Stimulated activated naive CD4-positive, alpha-beta T cell (primary cell): ENCODE results near the gene C1QB.
"Not testable (repeated sequence)": the region's sequence is repeated elsewhere in the genome, so short reads cannot be mapped to it uniquely, and the experiment has no call there.

Experiments used
- DNase-seq, 6 experiments: peaks; one replicate each; lab custom pipeline; 2025; lab: John Stamatoyannopoulos, UW

Gene C1QB

DNA sequence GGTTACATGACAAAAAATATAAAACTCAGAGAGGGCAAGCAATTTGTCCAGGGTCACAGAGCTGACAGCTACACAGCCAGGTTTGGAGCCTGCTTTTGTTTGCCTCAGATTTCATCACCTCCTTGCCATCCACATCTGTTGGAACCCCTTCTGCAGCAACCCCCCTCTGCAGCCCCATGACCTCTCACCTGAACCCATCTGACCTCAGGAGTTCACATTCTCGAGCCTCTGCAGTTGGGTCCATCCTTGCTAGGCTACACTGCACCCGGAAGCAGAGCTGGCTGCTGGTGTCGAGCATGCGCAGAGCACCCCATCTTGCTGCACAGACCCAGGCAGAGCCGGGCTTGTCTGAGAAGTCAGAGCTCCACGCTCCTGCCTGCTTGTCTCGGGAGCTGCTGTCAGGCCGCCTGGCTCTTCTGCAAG, 10.0 kb downstream of the C1QB start:
- DNase-seq: no peak

DNA sequence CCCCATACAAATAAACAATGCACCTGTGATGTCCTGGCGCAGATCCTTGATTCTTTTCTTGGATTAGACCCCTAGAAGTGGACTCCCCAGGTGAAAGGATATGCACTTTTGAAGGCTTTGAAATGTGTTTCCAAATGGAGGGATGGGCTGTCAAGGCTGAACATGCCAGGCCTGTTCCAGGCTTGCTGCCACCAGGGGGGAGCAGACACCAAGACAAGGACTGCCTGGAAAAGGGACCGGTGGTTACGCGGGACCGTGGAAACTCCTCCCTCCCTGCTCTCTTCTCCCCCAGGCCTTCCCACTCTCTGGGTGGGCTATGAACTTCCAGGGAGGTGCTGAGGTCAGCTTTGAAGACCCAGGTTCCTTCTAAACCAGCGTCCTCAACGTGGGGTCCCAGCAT, 12.7 kb downstream of the C1QB start:
- no peak for DNase-seq

DNA sequence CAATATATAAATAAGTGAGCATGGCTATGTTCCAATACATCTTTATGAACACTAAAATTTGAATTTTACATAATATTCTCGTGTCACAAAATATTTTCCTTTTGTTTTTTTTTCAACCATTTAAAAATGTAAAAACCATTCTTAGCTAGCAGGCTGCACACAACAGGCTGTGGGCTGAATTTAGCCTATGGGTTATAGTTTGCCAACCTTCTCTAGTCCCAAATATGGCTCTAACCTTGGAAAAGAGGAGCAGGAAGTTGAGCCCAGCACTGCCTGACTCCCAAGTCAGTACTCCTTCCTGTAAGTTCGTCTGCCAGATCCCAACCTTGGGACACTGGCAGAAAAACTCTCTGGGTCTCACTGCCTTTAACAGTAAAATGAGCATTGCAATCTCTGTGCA, 13.4 kb downstream of the C1QB start:
- DNase-seq: no peak

DNA sequence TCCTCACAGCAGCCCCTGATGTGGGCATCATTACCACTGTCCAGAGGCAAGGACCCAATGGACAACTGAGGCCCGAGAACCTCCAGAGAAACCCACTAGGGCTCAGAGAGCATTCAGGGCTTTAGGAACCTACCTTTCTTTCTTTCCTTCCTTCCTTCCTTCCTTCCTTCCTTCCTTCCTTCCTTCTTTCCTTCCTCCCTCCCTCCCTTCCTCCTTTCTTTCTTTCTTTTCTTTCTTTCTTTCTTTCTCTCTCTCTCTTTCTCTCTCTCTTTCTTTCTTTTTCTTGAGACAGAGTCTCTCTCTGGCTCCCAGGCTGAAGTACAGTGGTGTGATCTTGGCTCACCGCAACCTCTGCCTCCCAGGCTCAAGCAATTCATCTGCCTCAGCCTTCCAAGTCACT, 15.8 kb downstream of the C1QB start:
- not testable (repeated sequence) for DNase-seq

DNA sequence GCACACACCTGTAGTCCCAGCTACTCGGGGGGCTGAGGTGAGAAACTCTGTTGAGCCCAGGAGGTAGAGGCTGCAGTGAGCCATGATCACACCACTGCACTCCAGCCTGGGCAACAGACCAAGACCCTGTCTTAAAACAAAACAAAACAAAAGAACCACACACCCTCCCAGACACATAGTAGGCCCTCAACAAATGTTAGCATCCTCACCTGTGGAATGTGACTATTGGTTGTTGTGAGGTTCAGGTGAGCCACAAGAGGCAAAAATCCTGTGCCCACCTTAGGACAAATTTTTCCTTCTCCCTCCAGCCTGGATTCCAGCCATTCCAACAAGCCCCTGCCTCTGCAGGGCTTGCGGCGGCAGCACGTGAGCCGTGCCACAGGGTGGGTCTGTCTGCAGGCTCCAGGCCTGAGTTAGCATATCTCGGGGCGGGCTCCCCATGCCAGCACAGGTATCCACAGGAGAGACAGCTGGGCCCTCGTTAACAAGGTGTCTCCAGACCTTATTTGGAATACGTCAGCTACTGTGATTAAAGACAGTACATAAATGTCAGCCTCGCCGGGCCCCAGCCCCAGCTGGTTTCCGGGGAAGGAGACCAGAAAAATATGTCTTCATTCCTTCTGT, 17.4 kb downstream of the C1QB start:
- no peak for DNase-seq

DNA sequence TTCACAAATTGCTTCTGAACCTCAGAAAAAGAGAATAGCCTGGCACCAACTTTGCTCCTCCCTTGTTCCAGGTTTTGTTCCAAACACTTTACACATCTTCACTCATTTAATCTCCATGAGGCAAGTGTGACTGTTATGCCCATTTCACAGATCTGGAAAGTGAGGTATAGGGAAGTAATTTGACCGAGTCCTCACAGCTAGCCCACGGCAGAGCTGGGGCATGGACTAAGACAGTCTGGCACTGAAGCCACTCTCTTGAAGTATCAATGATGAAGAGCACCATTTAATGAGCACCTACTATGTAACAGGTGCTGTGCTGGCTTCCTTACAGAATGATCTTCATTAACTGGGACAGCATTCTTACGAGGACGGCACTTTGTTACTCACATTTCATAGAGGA, 19.0 kb downstream of the C1QB start:
- no peak for DNase-seq

DNA sequence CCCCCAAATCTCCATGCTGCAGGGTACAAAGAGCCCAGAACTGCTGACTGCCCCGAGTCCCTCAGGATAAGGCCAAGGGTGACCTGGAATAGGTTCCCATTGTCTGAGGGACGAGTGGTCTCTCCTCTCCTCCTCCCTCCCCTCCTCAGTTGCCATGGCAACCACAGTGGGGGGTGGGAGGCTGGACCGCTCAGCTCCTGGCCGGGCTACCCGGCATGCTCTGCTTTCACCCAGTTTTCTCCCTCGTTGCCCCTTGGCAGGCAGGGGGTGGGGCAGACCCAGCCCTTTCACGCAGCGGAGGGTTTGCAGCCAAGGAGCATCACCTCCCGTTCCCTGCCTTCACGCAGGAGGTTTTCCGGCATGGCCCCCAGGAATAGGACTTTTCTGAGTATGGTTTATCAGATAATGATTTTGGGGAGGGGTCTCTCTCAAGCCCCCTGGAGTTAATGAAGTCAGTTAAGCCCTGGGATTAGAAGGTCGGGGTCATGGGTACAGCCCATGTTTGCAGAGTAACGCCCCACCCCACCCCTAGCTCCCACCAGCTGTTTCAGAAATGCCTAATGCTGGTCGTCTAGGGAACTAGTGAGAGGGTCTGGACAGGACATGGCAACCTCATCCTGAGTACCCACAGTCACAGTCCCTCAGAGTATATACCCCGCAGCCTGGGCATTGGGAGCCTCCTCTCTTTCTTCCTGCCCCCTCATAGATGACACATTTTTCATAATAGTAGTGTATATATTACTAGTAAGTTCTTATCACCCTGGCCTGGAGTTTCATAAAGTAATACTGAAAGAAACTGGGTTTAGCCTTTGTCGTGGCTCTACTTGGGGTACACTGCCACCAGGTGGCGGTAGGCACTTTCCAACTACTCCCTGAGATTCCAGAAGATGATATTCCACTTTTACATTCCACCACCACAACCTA, 20.7 kb downstream of the C1QB start:
- no peak for DNase-seq

DNA sequence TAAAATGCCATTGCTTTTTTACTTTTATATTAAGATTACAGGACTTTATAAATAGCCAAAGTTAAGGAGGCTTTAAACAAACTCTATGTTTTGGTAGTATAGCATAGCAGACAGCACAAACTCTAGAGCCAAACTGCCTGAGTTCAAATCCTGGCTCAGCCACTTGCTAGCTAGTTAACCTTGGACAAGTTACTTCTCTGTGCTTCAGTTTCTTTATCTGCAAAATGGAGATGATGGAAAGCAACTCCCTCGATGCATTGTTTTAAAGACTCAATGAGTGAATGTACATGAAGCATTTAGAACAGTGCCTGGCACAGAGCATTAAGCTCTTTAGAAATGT, 21.3 kb downstream of the C1QB start:
- no peak for DNase-seq

DNA sequence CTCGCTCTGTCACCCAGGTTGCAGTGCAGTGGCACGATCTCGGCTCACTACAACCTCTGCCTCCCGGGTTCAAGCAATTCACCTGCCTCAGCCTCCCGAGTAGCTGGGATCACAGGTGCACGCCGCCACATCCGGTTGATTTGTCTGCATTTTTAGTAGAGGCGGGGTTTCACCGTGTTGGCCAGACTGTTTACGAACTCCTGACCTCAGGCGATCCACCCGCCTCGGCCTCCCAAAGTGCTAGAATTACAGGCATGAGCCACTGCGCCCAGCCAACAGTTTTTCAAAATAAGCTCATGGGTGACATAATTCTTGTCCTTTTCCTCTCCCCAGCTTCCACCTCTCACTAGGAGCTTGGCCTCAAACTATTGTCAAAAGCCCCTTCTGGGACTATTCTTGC, 23.1 kb downstream of the C1QB start:
- DNase-seq: not testable (repeated sequence)

DNA sequence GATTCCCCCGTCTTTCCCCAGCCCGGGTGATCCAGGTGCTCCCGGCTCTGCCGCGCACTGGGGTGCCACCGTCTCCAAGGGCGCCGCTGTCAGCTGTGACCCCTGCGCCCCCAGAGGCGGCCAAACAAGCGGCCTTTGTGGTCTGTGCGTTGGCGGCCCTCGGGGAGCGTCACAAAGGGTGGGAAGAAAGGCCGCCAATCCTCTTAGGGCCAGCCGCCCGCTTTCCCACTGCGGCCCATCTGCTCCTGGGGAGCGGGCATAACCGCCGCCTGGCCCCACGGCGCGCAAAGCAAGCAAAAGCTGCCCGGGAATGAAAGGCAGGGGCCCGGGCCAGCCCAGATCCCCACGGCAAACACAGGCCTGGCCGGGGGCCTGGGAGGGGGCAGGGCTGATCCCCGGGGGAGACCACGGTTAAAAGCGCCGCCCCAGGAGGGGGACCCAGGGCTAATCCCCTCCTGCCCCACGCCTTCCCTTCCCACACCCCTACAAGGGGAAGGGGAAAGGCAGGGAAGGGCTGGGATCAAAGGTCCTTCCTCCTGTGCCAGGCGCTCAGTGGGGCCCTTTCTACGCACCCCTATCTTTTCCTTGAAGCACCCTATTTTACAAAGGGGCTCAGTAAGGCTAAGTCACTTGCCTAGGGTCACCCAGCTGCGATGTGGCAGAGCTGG, 24.0 kb downstream of the C1QB start:
- DNase-seq: no peak

DNA sequence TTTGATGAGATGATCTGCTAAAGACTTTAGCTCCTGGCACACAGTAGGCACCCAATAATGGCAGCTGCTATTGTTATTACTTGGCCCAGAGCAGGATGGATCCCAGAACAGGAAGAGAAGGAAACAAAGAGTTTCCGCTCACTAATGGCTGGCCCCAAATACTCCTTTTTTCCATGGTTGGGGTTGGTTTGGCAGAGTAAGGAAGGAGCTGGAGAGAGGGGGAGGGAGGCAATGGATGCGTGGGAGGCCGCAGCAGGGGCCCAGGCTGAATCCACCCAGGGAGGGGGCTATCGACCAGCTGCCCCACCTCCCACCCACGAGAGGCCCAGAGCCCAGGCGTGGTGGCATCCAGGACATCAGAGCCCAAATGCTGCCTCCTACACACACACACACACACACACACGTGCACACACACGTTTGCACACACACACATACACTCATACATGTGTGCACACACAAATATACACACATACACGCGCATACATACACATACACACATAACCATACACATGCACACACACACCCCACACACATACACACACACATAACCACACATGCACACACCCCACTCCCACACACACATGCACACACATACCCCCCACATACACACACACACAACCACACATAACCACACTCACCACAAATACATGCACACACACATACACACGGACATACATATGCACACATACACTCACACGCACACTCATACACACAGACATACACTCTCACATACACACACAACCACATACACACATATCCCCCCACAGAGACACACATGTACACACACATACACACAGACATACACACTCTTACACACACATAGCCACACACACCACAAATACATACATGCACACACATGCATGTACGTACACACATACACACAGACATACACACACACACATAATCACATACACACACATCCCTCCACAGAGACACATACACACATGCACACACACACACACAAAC, 25.2 kb downstream of the C1QB start:
- DNase-seq: no peak

DNA sequence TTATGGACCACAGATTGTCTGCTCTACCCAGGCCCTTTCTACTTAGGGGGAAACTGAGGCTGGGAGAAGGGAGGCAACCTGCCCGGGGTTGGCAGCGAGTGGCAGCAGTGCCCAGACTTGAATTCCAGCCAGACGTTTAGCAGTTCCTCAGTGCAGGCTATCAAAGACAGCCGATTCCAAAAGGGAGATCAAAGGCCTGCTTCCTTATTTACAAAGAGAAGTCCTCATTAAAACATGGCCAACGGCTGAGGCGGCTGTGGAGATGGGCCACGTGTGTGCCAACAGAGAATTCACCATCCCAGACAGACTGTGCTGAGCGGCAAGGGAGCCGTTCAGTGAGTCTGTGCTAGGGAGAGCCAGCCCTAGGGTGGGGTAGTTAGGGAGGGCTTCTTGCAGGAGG, 27.7 kb downstream of the C1QB start:
- no peak for DNase-seq

DNA sequence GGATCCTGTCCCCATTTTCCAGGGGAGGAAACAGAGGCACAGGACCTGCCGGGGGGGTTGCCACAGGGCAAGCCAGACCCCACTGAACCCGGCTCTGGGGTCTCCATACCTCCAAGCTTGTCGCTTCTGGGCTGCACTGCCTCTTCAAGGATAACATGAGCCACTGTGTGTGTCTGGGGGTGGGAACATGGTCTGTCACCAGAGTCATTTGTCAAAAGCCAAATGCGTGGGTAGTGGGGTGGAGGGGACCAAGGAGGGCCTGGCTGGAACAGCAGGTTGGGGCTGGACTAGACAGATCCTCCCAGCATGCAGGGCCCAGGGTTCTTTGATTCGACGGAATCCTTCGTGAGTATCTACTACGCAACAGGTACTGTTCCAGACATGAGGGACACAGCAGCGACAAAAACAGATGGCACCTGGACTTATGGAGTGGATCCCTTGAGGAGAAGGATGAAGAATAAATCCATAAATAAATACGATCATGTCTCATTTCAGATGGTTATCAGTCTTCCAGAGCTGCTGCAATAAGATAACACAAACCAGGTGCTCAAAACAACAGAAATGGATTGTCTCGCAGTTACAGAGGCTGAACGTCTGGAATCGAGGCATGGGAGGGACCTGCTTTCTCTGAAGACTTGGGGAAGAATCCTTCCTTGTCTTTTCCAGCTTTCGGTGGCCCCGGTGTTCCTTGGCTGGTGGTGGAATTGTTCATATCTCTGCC, 28.7 kb downstream of the C1QB start:
- no peak for DNase-seq

DNA sequence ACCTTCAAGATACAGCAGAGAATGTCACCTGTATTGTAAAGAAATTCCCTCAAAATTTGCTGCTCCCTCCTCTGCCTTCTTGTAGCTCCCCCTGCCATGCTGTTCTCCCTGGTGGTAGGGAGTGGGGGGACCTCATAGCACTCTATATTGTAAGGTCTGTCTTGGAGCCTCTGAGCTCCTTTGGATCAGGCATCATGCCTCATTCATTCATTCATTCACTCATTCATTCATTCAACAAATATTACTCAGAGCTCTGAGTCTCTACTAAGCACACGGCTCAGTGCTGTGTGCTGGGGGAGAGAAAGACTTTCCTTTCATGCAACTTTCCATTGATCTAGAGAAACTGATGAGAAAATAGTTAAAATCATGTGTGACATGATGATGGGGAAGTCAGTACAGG, 30.5 kb downstream of the C1QB start:
- no peak for DNase-seq

DNA sequence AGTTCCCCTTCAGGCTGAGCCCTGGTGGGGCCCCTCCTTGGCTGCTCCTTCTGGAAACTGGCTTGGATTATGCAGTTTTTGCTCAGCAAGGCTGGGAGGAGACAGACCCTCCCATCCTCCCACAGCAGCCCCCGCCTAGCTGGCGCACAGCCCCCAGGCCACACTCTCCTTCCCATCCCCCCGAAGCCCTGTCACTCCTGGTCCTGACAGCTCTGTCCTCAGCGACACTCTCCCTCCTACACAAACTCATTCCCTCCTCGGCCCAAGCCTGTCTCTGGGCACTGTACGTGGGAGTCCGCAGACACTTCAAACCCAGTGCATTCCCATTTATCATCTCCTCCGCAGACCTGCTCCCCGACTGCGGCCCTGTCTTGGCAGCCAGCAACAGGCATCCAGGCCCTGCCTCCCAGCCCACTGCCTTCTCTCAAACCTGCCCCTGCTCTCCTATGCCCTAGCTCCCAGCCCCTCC, 32.6 kb downstream of the C1QB start:
- no peak for DNase-seq

DNA sequence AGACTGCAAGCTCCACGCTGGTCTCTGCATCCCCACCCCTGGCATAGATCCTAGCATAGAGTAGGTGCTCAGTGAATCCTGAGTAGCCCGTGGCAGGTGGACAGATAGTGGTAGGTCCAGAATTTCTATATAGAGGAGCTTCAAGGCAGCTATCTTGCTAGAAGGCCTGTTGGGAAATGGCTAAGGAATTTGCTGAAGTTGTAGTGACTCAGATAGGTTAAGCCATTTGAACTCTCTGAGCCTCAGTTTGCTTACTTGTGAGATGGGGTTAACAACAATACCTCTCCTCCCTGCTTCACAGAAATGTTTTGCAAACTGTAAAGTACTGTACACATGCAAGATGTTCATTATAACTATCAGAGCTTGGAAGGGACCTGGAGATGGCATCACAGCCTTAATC, 34.2 kb downstream of the C1QB start:
- DNase-seq: no peak

DNA sequence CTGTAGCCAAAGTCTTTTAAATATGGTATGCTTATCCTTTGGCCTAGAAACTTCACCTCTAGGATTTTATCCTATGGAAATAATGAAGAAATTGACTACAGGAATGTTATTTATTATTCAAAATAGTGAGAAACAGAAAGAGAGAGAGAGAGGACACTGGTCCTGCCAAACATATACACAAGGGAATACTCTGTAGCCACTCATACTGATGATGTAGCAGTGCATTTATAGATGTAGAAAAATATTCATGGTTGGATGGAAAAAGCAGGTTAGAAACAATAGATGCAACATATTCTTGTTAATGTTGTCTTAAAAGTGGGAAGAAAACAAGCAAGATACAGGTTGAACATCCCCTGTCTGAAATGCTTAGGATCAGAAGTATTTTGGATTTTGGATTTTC, 35.4 kb downstream of the C1QB start:
- DNase-seq: no peak

DNA sequence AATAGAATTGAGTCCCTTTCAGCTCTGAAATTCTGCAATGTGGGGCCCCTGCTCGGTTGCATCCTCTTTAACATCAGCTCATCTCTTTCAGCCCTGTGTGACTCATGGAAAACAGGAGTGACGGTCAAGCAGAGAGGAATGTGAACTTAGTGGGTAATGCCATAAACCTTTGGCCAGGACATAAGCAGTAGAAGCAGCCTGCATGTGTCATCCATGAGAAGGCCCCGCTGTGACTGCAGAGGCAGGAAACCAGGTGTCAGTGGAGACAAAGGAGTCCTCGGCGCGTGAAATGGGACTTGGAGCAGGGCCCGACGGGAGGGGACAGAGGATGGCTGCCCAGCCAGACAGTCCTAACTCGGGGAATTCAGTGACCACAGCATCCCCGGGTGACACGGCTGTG, 36.5 kb downstream of the C1QB start:
- DNase-seq: no peak

DNA sequence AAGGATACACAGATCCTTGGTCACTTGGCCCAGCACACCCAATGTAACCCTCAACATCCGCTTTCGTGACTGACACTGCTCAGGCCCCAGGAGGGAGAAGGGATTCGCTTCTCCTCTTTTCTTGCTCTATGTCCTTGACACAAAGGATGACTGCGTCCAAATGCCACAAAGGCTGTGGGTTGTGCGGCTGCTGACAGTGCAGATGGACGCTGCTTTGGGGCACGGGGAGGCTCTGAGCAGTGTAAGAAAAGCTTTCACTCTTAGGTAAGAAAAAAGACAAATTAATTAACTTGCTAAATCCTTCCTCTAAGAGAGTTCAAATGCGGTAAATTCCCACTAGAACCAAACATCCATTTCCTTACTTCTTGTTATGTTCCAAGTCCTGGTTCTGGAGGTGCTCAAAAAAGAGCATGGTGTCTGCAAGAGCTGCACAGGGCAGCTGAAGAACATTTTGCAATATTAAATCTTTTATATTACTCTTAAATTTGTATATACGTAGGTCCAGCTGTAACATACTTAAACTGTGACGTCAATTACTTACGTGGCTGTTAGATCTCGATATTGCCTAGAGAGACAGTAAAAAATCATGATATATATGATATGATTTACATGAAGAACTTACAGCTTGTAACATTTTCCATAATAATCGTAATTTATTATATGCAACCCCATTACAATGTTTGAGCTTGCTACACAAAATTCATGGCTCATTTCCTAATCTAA, 38.2 kb downstream of the C1QB start:
- DNase-seq: no peak

DNA sequence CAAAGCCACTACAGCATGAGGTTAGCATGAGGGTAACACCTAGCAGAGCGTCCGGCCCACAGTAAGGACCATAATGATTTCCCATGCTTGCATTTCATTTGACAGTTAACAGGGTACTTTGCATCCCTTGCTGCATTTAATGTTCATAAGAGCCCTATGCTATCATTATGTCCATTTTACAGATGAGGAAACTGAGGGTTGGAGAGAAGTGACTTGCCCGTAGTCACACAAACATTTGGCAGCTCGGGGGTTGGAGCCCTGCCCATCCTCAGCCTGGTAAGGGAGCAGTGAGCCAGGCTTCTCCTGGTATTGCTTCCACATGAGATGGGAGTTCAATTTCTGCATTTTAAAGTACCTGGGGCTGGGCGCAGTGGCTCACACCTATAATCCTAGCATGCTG, 41.1 kb downstream of the C1QB start:
- DNase-seq: no peak

DNA sequence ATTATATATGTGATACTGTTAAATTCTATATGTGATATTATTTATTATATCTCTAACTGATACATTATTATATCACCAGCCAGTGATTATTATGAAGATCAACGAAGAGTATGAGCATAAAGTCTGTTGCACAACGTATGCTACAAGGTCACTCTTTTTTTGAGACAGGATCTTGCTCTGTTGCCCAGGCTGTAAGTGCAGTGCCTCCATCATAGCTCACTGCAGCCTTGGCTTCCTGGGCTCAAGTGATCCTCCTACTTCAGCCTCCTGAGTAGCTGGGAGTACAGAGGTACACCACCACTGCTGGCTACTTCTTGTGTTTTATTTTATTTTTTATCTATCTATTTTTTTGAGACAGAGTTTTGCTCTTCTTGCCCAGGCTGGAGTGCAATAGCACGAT, 43.6 kb downstream of the C1QB start:
- no peak for DNase-seq
